Testis (tissue), 2 donors: ENCODE measurements around the gene FAM110A.

ENCODE experiments used
- CTCF ChIP-seq, 3 experiments: fragments of 450-650 bp in 2 of 3; fragments of 200-600 bp in 1 of 3; sonication (generic) in 1 of 3; IDR thresholded peaks; one replicate each; pipeline ENCODE4 v1.5.1; 2016 to 2019; ENCODE audit warnings: antibody characterized with exemption in 3 of 3, mild to moderate bottlenecking in 2 of 3, moderate library complexity in 1 of 3
- POLR2A ChIP-seq: fragments of 450-650 bp; IDR thresholded peaks from one replicate; pipeline ENCODE4 v1.6.1; 2017; ENCODE audit warnings: antibody characterized with exemption, mild to moderate bottlenecking, moderate library complexity

GRCh38 chr20:843912-844311, 10.4 kb downstream of the FAM110A start:
- TF ChIP-seq CTCF (IDR thresholded peaks at IDR 0.05) (no peak), POLR2A (no peak)
